ENCODE data around the gene LDLRAD4. TPM values are rescaled to one million over a fixed set of nuclear protein-coding genes. Genes with fewer than 3 reads are reported as not detected.

Gene LDLRAD4
- polyA plus RNA-seq, 1 of the 3 experiments (the other 2 are of a cell fraction) = 0.16 TPM

DNA sequence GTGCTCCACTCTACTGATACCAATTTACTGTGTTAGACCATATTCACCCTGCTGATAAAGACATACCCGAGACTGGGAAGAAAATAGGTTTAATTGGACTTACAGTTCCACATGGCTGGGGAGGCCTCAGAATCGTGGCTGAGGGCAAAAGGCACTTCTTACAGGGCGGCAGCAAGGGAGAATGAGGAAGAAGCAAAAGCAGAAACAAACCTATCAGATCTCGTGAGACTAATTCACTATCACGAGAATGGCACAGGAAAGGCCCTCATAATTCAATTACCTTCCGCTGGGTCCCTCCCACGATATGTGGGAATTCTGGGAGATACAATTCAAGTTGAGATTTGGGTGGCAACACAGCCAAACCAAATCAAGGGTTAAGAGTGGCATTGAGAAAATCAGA is 65.2 kb downstream of the LDLRAD4 start (continued):
- no peak for TF ChIP-seq ZBTB33 (IDR thresholded peaks at IDR 0.05; ENCODE audit: borderline replicate concordance, low read depth)
- TF ChIP-seq TCF12 (IDR thresholded peaks at IDR 0.05) = no peak
- no peak for TF ChIP-seq FOSL2 (IDR thresholded peaks at IDR 0.05; ENCODE audit: borderline replicate concordance, low read depth)
- TF ChIP-seq SMC3 (IDR thresholded peaks at IDR 0.05; ENCODE audit: low read depth, low read length) = no peak
- no peak for TF ChIP-seq YY1 (IDR thresholded peaks at IDR 0.05; ENCODE audit: low read depth)

DNA sequence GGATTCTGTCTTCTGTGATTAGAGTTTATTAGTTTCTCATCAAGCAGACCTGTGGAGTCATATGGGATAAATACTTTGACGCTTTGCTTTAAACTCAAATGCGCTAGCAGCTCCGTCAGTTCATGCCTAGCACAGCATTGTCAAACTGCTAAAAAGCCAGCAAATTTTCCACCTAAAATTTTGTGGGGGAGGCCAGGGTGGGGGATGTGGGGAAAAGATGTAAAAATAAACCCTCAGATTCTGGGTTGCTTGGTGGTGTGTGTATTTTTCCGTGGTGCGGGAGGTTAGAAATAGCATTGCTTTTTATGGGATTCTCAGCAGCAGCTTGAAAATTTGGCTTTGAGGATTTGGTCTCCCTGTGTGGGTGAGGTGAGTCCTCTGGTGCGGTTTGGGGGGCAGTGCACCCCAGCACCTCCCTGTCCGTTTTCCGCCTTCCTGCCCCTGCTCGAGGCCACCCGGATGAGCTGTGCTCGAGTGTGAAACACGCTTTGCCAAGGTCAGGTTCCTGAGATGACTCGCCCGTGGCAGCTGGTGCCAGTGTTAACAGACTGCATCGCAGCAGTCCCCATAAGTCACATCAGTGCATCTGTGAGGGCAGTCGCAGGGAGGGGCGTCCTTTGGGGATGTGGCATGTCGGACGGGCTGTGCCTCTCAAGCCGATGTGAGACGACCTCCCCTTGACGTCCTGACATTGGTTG is 65.9 kb downstream of the LDLRAD4 start:
- Histone ChIP-seq H3K4me2 (no peak overlapping the region), H3K9ac (no peak overlapping the region), H3K4me1 (ENCODE audit: control insufficient read depth in 1 of 2, insufficient read depth in 2 of 2, low read depth in 1 of 2, low read length in 1 of 2) (peaks cover 0 to 14% of the 10 kb centered on the region in 2 experiments; a peak in 1 of 4 replicates), H3K79me2 (ENCODE audit: insufficient read depth) (no peaks in the 10 kb centered on the region), H3K9me3 (no peaks in the 10 kb centered on the region), H3K4me3 (ENCODE audit: low read depth in 2 of 2, low read length in 1 of 2) (no peak overlapping the region), H2AFZ (ENCODE audit: low read depth) (no peak overlapping the region), H3F3A (replicated peaks; ENCODE audit: insufficient read depth) (no peaks in the 10 kb centered on the region), H4K20me1 (ENCODE audit: insufficient read depth) (no peaks in the 10 kb centered on the region), H3K27ac (ENCODE audit: low read depth in 2 of 2, low read length in 1 of 2) (no peak overlapping the region), H3K27me3 (ENCODE audit: insufficient read depth) (no peaks in the 10 kb centered on the region), H3K36me3 (replicated peaks in 1 of 2; ENCODE audit: control insufficient read depth in 1 of 2, insufficient read depth in 2 of 2, low read length in 1 of 2) (no peaks in the 10 kb centered on the region), H3K9me2 (no peaks in the 10 kb centered on the region)
- ChIA-PET POLR2A (no interaction called here), CTCF (no interaction called here)
- no peak for DNase-seq
- 66% methylated on average over 8 of the region's 22 CpGs for WGBS (ENCODE audit: low lambda C conversion rate)
- TF ChIP-seq RCOR1 (IDR thresholded peaks at IDR 0.05; ENCODE audit: low read length) = no peak
- TF ChIP-seq FOXM1 (IDR thresholded peaks at IDR 0.05; ENCODE audit: low read depth) = no peak
- TF ChIP-seq, protein P1, sequence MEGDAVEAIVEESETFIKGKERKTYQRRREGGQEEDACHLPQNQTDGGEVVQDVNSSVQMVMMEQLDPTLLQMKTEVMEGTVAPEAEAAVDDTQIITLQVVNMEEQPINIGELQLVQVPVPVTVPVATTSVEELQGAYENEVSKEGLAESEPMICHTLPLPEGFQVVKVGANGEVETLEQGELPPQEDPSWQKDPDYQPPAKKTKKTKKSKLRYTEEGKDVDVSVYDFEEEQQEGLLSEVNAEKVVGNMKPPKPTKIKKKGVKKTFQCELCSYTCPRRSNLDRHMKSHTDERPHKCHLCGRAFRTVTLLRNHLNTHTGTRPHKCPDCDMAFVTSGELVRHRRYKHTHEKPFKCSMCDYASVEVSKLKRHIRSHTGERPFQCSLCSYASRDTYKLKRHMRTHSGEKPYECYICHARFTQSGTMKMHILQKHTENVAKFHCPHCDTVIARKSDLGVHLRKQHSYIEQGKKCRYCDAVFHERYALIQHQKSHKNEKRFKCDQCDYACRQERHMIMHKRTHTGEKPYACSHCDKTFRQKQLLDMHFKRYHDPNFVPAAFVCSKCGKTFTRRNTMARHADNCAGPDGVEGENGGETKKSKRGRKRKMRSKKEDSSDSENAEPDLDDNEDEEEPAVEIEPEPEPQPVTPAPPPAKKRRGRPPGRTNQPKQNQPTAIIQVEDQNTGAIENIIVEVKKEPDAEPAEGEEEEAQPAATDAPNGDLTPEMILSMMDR (IDR thresholded peaks at IDR 0.05) = no peak
- TF ChIP-seq EP300 (IDR thresholded peaks at IDR 0.05; ENCODE audit: borderline replicate concordance in 1 of 2, low read depth in 1 of 2, low read length in 1 of 2) = no peak
- TF ChIP-seq TAF1 (IDR thresholded peaks at IDR 0.05; ENCODE audit: borderline replicate concordance, low read depth, low read length) = no peak
- no peak for TF ChIP-seq TEAD4 (IDR thresholded peaks at IDR 0.05; ENCODE audit: borderline replicate concordance, insufficient read depth)
- no peak for TF ChIP-seq NFIC (IDR thresholded peaks at IDR 0.05; ENCODE audit: borderline replicate concordance)
- TF ChIP-seq YY1 (IDR thresholded peaks at IDR 0.05; ENCODE audit: low read depth) = no peak
- no peak for TF ChIP-seq SMC3 (IDR thresholded peaks at IDR 0.05; ENCODE audit: low read depth, low read length)
- no peak for TF ChIP-seq FOSL2 (IDR thresholded peaks at IDR 0.05; ENCODE audit: borderline replicate concordance, low read depth)
- no peak for TF ChIP-seq MXI1 (IDR thresholded peaks at IDR 0.05; ENCODE audit: low read depth, low read length)
- no peak for TF ChIP-seq ELF1 (IDR thresholded peaks at IDR 0.05)
- TF ChIP-seq MEF2A (IDR thresholded peaks at IDR 0.05; ENCODE audit: borderline replicate concordance, low read depth) = no peak

Measured in SK-N-SH (cell line).